GM21360 (cell line): ENCODE measurements around the gene TMEM61.

Source experiments
- ATAC-seq: cut with Tn5 transposase; IDR thresholded peaks from one replicate; pipeline ENCODE4 v1.9.1; 2021; ENCODE audit warnings: mild to moderate bottlenecking, moderate library complexity; ENCODE audit not compliant: unreplicated experiment

TMEM61 gene

GRCh38 chr1:54984131-54984842 is 3.9 kb downstream of the TMEM61 start:
- ATAC-seq = no peak

DNA sequence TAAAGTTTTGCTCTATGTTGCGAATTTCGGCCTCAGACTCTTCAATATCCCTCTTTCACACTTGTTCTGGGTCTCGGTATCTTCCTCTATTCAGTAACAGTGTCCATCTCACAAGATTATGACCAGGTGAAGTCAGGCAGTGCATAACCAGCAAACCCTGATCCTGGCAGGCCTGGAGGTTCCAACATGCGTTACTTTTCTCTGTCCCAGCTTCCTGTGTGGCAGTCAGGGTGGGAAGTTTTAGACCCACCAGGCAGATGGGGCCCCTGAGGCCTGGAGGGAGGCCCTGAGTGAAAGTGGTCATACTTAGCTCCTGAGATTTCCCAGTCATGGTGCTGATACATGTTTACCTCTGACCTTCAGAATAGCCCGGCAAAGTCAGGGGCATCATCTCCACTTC is 5.1 kb downstream of the TMEM61 start:
- no peak for ATAC-seq

DNA sequence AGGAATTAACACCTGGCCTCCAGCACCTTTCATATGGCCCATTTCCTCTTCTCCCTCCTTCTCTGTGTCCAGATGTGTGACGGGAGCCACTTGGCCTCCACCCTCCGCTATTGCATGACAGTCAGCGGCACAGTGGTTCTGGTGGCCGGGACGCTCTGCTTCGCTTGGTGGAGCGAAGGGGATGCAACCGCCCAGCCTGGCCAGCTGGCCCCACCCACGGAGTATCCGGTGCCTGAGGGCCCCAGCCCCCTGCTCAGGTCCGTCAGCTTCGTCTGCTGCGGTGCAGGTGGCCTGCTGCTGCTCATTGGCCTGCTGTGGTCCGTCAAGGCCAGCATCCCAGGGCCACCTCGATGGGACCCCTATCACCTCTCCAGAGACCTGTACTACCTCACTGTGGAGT is 5.6 kb downstream of the TMEM61 start:
- no peak for ATAC-seq

DNA sequence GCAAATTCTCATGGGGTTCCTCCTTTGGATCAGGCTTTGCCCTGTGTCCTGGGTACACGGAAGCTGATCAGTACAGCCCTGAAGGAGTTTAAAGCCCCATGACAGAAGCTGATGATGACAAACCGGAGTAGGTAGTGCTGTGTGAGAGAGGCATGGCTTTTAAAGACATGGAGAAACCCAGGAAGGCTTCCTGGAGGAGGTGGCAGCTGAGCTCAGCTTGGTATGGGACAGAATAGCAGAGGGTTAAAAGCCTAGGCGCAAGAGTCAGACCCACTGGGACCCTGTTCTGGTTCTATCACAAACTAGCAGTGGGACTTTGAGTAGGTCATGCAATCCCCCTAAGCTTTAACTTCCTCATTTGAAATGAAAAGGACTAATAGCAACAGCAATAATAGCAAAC is 6.1 kb downstream of the TMEM61 start:
- no peak for ATAC-seq

GRCh38 chr1:54987427-54987826 is 7.0 kb downstream of the TMEM61 start:
- ATAC-seq = no peak

DNA sequence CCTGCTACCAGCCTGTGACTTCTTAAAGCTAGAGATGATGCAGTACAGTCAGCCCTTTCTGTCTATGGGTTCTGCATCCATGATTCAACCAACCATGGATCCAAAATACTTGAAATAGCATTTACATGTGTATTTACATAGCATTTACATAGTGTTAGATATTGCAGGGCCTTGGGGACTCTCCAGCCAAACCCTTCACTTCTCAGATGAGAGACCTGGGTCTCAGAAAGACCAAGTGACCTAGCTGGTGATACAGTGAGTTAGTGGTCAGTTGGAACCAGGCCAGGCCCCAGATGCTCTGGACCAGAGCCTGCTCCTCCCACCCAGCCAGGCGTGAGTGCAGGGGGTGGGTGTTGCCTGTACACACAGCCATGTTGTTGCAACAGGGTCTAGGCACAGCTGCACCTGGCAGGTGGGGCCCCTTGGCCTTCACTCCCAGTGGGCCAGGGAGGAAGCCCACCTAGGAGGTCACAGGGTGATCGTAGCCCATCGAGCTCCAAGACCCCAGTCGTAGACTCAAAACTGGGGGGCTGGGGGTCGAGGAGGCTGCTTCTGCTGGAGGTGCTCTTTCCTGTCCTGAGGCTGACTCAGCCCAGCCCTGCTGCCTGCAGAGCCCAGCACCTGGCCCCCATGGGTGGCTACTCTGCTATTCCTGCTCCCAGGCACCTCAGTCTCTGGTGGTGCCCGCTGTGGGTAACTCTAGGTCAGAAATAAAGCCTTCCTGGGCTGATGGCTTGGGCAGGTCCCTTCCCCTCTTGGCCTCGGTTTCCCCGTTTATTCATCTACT is 7.7 kb downstream of the TMEM61 start:
- no peak for ATAC-seq

GRCh38 chr1:54988975-54989374 is 8.5 kb downstream of the TMEM61 start:
- ATAC-seq = no peak

- ATAC-seq = no peak
Measured at GRCh38 chr1:54989473-54989872, 9.0 kb downstream of the TMEM61 start.

DNA sequence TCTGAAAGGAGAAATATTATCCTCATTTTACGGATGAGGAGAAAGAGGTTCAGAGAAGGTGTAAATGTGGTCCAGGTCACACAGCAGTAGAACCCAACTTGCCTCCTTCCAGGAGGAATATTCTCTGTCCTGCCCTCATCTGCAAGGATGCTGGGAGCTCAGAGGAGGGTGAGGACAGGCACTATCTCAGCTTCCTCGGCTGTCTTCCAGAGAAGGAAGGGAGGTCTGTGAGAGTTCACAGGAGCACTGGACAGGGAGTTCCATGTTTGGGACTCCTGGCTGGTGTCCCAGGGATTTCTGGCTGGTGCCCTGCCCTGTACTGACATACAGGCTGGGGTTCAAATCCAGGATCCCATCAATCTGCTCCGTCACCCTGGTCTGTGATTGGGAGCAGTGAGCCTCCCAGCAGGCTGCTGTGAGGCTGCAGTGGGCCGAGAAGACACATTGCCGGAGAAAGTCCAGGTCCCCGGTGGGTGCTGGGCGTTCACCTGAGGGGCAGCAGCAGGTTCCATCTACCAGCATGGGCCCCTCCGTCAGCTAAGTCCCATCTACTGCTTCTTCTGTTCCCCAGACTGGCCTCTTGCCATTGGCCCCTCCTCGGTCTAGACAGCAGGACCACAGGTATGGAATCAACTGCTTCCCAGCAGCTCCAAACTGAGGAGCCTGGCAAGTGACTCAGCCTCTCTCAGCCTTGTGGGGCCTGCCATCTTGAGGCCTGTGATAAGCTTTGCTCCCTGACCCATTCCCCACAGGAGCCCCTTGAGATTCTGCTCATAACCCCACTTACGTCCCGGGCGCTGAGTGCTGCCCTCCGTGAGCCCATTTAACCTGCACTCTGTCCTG is 9.8 kb downstream of the TMEM61 start:
- ATAC-seq = no peak

DNA sequence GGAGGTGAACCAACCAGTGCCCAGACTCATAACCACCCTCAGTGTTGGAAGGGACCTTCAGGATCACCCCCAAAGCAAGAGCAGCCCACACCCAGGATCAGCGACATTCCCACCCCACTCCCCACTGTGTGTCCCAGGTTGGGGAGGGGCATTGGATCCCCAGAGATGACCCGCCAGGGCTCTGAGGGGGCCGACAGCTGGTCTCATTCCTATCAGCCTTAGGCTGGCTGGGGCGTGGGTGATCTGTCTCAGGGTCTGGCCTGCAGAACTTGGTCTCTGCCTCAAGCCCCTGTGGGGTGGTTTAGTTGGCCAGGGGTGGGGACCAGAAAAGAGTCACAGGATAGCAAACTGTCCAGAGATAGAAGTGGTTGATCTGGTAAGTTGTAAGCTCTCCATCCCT is 10.5 kb downstream of the TMEM61 start:
- ATAC-seq = no peak

GRCh38 chr1:54991939-54992338 is 11.5 kb downstream of the TMEM61 start:
- no peak for ATAC-seq

DNA sequence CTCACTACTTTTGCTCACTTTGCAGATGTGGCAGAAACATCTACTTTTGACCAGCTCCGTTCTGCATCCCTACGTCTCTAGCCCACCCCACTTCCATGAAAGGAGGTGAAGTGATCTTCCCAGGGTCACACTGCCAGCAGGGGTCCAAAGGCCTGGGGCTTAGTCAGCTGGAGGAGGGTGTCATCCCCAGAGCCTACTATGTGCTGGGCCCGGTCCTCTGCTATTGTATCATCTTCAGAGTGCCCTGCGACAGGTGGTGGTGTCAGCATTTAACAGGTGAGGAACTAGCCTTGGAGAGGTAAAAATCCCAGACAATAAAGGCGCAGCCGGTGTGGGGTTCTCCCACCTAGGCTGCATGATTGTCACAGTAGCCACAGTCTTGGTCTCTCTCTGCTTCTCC is 12.7 kb downstream of the TMEM61 start:
- no peak for ATAC-seq

DNA sequence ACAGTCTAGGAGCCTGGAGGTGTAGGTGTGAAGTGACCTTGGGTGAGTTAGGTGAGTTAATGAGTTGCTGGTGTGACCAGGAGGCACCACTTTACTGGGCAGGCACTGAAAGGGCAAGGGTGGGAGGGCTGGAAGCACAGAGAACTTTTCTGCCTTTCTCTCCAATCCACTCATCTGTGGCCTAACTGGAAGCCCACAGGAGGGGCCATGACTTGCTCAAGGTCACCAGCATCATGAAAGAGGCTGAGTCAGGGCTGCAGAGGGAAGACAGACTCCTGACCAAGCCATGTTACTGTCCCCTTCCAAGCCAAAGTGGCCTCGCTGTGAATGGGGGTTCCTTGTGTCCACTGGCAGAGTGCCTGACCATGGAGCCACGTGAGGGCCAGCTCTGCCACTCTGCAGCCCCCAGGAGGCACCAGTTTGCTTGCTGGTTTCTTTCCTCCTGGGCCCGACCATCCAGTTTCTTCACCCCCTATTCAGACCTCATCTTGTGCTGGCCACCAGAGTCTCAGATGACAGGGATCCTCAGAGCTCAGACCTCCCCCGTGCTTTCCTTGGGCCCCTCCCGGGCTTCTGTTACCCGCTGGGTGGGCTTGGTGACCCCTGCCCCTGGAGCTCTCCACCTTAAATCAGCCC is 14.0 kb downstream of the TMEM61 start:
- no peak for ATAC-seq

DNA sequence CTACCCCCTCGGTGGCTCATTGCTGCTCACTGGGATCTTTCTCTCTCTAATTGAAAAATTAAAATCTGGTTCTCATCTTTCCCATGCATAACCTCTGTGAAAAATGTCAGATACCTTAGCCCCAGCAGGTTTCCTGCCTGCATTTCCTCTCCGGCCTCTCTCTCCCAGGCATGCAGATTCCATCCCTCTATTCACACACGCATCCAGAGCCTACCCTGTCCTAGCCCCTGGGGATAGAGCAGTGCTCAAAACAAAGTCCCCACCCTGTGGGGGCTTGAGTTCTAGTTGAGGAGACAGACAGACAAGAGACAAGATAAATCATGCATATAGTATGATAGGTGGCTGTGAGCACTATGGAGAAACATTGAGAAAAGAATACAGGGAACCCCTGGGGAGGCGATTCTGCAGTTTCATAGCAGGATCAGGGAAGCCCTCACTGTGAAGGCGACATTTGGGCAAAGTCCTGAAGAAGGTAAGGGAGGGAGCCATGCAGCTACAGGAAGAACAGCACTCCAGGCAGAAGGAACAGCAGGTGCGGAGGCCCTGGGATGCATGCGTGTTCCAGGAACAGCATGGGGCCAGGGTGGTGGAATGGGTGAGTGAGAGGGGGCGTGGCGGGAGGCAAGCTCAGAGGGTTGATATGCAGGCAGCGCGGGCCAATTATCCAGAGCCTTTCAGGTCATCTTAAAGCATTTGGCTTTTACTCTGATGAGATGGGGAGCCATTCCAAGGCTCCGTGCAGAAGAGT is 14.8 kb downstream of the TMEM61 start:
- ATAC-seq = no peak

DNA sequence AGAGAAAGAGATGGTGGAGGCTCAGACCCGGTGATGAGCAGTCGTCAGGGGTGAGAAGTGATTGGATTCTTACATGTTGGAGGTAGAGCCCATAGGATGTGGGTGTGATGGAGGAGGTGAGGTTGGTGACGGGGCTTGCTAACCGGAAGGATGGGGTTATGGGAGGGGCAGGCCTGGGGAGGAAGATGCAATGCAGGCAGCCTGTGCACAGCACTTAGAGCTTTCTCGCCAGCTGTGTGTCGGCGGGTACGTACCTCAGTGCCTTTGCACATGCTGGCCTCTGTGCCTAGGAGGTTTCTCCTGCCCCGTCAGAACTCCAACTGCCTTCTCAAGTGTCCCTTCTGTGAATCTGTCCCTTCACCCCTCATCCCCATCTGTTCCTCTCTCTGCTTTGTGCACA is 15.4 kb downstream of the TMEM61 start:
- ATAC-seq = no peak

GRCh38 chr1:54996359-54996868 is 16.0 kb downstream of the TMEM61 start:
- peak; percentile 78 for ATAC-seq

- ATAC-seq = no peak
Measured at GRCh38 chr1:54996869-54997710, 16.7 kb downstream of the TMEM61 start.

DNA sequence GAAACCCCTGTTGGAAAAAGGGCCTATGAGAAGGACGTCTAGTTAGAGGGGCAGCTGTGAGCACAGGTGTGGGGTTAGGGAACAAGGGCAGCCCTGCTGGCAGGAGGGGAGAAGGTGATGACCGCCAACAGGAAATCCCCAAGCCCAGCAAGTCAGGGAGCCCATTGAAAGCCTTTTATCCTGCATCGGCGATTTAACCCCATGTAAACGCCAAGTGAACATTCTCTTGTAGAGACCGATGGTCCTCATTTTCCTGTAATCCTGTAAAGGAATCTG is 17.2 kb downstream of the TMEM61 start:
- ATAC-seq = no peak

DNA sequence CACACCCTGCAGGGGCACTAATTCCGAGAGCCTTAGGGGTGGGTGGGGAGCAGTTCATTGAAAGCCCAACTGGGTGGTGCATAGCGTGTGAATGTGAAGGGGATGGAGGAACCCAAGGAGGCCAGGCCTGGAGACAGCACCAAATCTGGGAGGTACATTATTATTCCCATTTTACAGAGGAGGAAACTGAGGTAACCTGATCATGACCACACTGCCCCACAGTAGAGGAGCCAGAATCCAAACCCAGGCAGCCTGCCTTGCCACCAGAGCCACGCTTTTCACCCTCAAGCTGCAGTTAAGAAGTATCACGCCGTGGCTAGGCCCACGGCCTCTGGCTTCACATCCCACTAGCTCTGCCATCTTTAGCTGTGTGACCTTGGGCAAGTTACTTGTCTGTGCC is 17.7 kb downstream of the TMEM61 start:
- ATAC-seq = no peak

- peak; percentile 50 for ATAC-seq
Measured at GRCh38 chr1:54998677-54999076, 18.2 kb downstream of the TMEM61 start, which contains the start of gene BSND. BSND (plus strand) TSS chr1:54998933; CDS start chr1:54999187, 254 bp downstream.
